IPS-18a (cell line): ENCODE data around the gene FBXW11.
"Not testable (repeated sequence)": the region's sequence is repeated elsewhere in the genome, so short reads cannot be mapped to it uniquely, and the experiment has no call there.

ENCODE experiments used
- H3K27ac ChIP-seq: one replicate; pipeline ENCODE4 v1.5.1; 2013; ENCODE audit warnings: low read length
- H3K27me3 ChIP-seq: one replicate; pipeline ENCODE4 v1.6.1; 2013; ENCODE audit warnings: mild to moderate bottlenecking, low read length; ENCODE audit not compliant: control insufficient read depth, insufficient read depth
- H3K36me3 ChIP-seq: one replicate; pipeline ENCODE4 v1.6.1; 2013; ENCODE audit warnings: low read depth, low read length; ENCODE audit not compliant: control insufficient read depth
- H3K4me1 ChIP-seq: one replicate; pipeline ENCODE4 v1.6.1; 2013; ENCODE audit warnings: low read depth, low read length; ENCODE audit not compliant: control insufficient read depth
- H3K4me3 ChIP-seq: one replicate; pipeline ENCODE4 v1.5.1; 2013; ENCODE audit warnings: low read length
- H3K9ac ChIP-seq: one replicate; pipeline ENCODE4 v1.6.1; 2013; ENCODE audit warnings: mild to moderate bottlenecking, low read length, moderate library complexity
- H3K9me3 ChIP-seq: one replicate; pipeline ENCODE4 v1.6.1; 2013; ENCODE audit warnings: low read depth, low read length; ENCODE audit not compliant: control insufficient read depth

The FBXW11 gene

GRCh38 chr5:171945066-171945465, 61.4 kb downstream of the FBXW11 start:
- Histone ChIP-seq H3K9me3 (no peaks in the 10 kb centered on the region), H3K9ac (no peak overlapping the region), H3K36me3 (no peaks in the 10 kb centered on the region), H3K27ac (no peak overlapping the region), H3K4me3 (no peak overlapping the region), H3K4me1 (peaks cover 10% of the 10 kb centered on the region), H3K27me3 (no peaks in the 10 kb centered on the region)

GRCh38 chr5:171942112-171942516, 64.3 kb downstream of the FBXW11 start:
- not testable (repeated sequence) for H3K9me3 ChIP-seq, H3K36me3 ChIP-seq, H3K27ac ChIP-seq, H3K27me3 ChIP-seq, H3K4me3 ChIP-seq, H3K9ac ChIP-seq
- peaks cover 11% of the 10 kb centered on the region for H3K4me1 ChIP-seq

GRCh38 chr5:171941675-171942074, 64.8 kb downstream of the FBXW11 start:
- not testable (repeated sequence) for H3K9ac ChIP-seq, H3K9me3 ChIP-seq, H3K27me3 ChIP-seq, H3K27ac ChIP-seq, H3K4me3 ChIP-seq, H3K36me3 ChIP-seq
- peaks cover 11% of the 10 kb centered on the region for H3K4me1 ChIP-seq

GRCh38 chr5:171941275-171941674, 65.2 kb downstream of the FBXW11 start:
- not testable (repeated sequence) for H3K4me1 ChIP-seq, H3K27me3 ChIP-seq, H3K9ac ChIP-seq, H3K4me3 ChIP-seq, H3K27ac ChIP-seq, H3K36me3 ChIP-seq, H3K9me3 ChIP-seq

- H3K4me3 ChIP-seq = no peak overlapping the region
- no peaks in the 10 kb centered on the region for H3K27me3 ChIP-seq
- no peaks in the 10 kb centered on the region for H3K9me3 ChIP-seq
- peaks cover 5% of the 10 kb centered on the region for H3K4me1 ChIP-seq
- H3K9ac ChIP-seq = no peak overlapping the region
- H3K36me3 ChIP-seq = no peaks in the 10 kb centered on the region
- H3K27ac ChIP-seq = no peak overlapping the region
Measured at GRCh38 chr5:171939951-171940350, 66.5 kb downstream of the FBXW11 start.

- H3K9ac ChIP-seq = no peak overlapping the region
- peaks cover 5% of the 10 kb centered on the region for H3K4me1 ChIP-seq
- H3K27me3 ChIP-seq = no peaks in the 10 kb centered on the region
- no peak overlapping the region for H3K27ac ChIP-seq
- H3K4me3 ChIP-seq = no peak overlapping the region
- H3K9me3 ChIP-seq = no peaks in the 10 kb centered on the region
- H3K36me3 ChIP-seq = no peaks in the 10 kb centered on the region
Measured at GRCh38 chr5:171938358-171938757, 68.1 kb downstream of the FBXW11 start.

GRCh38 chr5:171937351-171937750, 69.1 kb downstream of the FBXW11 start:
- Histone ChIP-seq H3K27ac (no peak overlapping the region), H3K9ac (no peak overlapping the region), H3K4me1 (peaks cover 5% of the 10 kb centered on the region), H3K36me3 (no peaks in the 10 kb centered on the region), H3K9me3 (no peaks in the 10 kb centered on the region), H3K4me3 (no peak overlapping the region), H3K27me3 (no peaks in the 10 kb centered on the region)

GRCh38 chr5:171934586-171934985, 71.9 kb downstream of the FBXW11 start:
- no peak overlapping the region for H3K9ac ChIP-seq
- H3K27me3 ChIP-seq = no peaks in the 10 kb centered on the region
- no peaks in the 10 kb centered on the region for H3K9me3 ChIP-seq
- no peak overlapping the region for H3K4me3 ChIP-seq
- H3K27ac ChIP-seq = no peak overlapping the region
- no peaks in the 10 kb centered on the region for H3K36me3 ChIP-seq
- peaks cover 3% of the 10 kb centered on the region for H3K4me1 ChIP-seq

GRCh38 chr5:171931163-171931562, 75.3 kb downstream of the FBXW11 start:
- Histone ChIP-seq H3K27me3 (no peaks in the 10 kb centered on the region), H3K36me3 (no peaks in the 10 kb centered on the region), H3K9ac (no peak overlapping the region), H3K27ac (no peak overlapping the region), H3K9me3 (no peaks in the 10 kb centered on the region), H3K4me1 (peaks cover 11% of the 10 kb centered on the region), H3K4me3 (no peak overlapping the region)

- Histone ChIP-seq H3K27ac (no peak overlapping the region), H3K9me3 (peaks cover 6% of the 10 kb centered on the region), H3K9ac (no peak overlapping the region), H3K4me1 (peaks cover 11% of the 10 kb centered on the region), H3K4me3 (no peak overlapping the region), H3K36me3 (no peaks in the 10 kb centered on the region), H3K27me3 (no peaks in the 10 kb centered on the region)
Measured at GRCh38 chr5:171927345-171927941, 79.0 kb downstream of the FBXW11 start.

- Histone ChIP-seq H3K27ac (no peak overlapping the region), H3K9ac (no peak overlapping the region), H3K27me3 (no peaks in the 10 kb centered on the region), H3K36me3 (no peaks in the 10 kb centered on the region), H3K4me3 (no peak overlapping the region), H3K4me1 (peaks cover 9% of the 10 kb centered on the region), H3K9me3 (peaks cover 6% of the 10 kb centered on the region)
Measured at GRCh38 chr5:171926311-171926710, 80.1 kb downstream of the FBXW11 start.

GRCh38 chr5:171924493-171925122, 81.8 kb downstream of the FBXW11 start:
- no peaks in the 10 kb centered on the region for H3K27me3 ChIP-seq
- H3K4me1 ChIP-seq = peaks cover 7% of the 10 kb centered on the region
- no peak overlapping the region for H3K9ac ChIP-seq
- H3K27ac ChIP-seq = no peak overlapping the region
- peaks cover 6% of the 10 kb centered on the region for H3K9me3 ChIP-seq
- H3K4me3 ChIP-seq = no peak overlapping the region
- no peaks in the 10 kb centered on the region for H3K36me3 ChIP-seq
